H9 (cell line): ENCODE data around the gene ZNF839. TPM values are rescaled to one million over a fixed set of nuclear protein-coding genes. Genes with fewer than 3 reads are reported as not detected.

Experiments
- DNase-seq: peaks from one replicate; pipeline ENCODE4 v3.0.0-alpha.2; 2017
- H2AFZ ChIP-seq: one replicate; pipeline ENCODE4 v1.6.1; 2013; ENCODE audit warnings: mild to moderate bottlenecking, low read length, control low read depth, moderate library complexity
- H2AK5ac ChIP-seq: 2 replicates; pipeline ENCODE4 v1.6.1; 2013; ENCODE audit warnings: low read length, control low read depth, mixed read lengths; ENCODE audit not compliant: insufficient read length
- H2BK120ac ChIP-seq: one replicate; pipeline ENCODE4 v1.6.1; 2013; ENCODE audit warnings: low read depth, mild to moderate bottlenecking, low read length, control low read depth, inconsistent platforms; ENCODE audit not compliant: poor library complexity, severe bottlenecking
- H2BK12ac ChIP-seq: 2 replicates; pipeline ENCODE4 v1.6.1; 2013; ENCODE audit warnings: low read length, control low read depth, mixed read lengths, low read depth; ENCODE audit not compliant: insufficient read length
- H2BK15ac ChIP-seq: 2 replicates; pipeline ENCODE4 v1.6.1; 2013; ENCODE audit warnings: low read depth, low read length, control low read depth
- H2BK20ac ChIP-seq: one replicate; pipeline ENCODE4 v1.6.1; 2013; ENCODE audit warnings: low read depth, mild to moderate bottlenecking, low read length, control low read depth, inconsistent platforms; ENCODE audit not compliant: poor library complexity, severe bottlenecking
- H2BK5ac ChIP-seq: 2 replicates; pipeline ENCODE4 v1.6.1; 2013; ENCODE audit warnings: low read length, control low read depth, mixed read lengths; ENCODE audit not compliant: insufficient read length
- H3K14ac ChIP-seq: 2 replicates; pipeline ENCODE4 v1.6.1; 2013; ENCODE audit warnings: low read length, control low read depth; ENCODE audit not compliant: insufficient read depth
- H3K18ac ChIP-seq: 2 replicates; pipeline ENCODE4 v1.6.1; 2013; ENCODE audit warnings: low read depth, mild to moderate bottlenecking, mixed read lengths, low read length, control low read depth; ENCODE audit not compliant: insufficient read length
- H3K23ac ChIP-seq: 2 replicates; pipeline ENCODE4 v1.6.1; 2013; ENCODE audit warnings: low read length, control low read depth, mixed read lengths, low read depth; ENCODE audit not compliant: insufficient read length
- H3K23me2 ChIP-seq: 2 replicates; pipeline ENCODE4 v1.6.1; 2013; ENCODE audit warnings: low read depth, mild to moderate bottlenecking, mixed read lengths, low read length, control low read depth; ENCODE audit not compliant: insufficient read length, poor library complexity, severe bottlenecking
- H3K27ac ChIP-seq: 2 replicates; pipeline ENCODE4 v1.5.1; 2013; ENCODE audit warnings: low read length, control low read depth, mixed read lengths, low read depth; ENCODE audit not compliant: insufficient read length
- H3K27me3 ChIP-seq: 2 replicates; pipeline ENCODE4 v1.6.1; 2013; ENCODE audit warnings: low read length, control low read depth, inconsistent platforms; ENCODE audit not compliant: insufficient read depth
- H3K4ac ChIP-seq: 2 replicates; pipeline ENCODE4 v1.6.1; 2013; ENCODE audit warnings: low read depth, mild to moderate bottlenecking, control low read depth, inconsistent platforms, low read length, moderate library complexity
- H3K4me1 ChIP-seq: 2 replicates; pipeline ENCODE4 v1.6.1; 2013; ENCODE audit warnings: low read length, control low read depth, inconsistent platforms; ENCODE audit not compliant: insufficient read depth
- H3K4me2 ChIP-seq: 2 replicates; pipeline ENCODE4 v1.6.1; 2013; ENCODE audit warnings: low read length, control low read depth, mixed read lengths; ENCODE audit not compliant: insufficient read length, insufficient read depth
- H3K56ac ChIP-seq: 2 replicates; pipeline ENCODE4 v1.6.1; 2013; ENCODE audit warnings: low read depth, mild to moderate bottlenecking, mixed read lengths, low read length, control low read depth; ENCODE audit not compliant: insufficient read length
- H3K79me1 ChIP-seq: 2 replicates; pipeline ENCODE4 v1.6.1; 2013; ENCODE audit warnings: low read depth, mild to moderate bottlenecking, moderate library complexity, low read length, control low read depth, inconsistent platforms; ENCODE audit not compliant: insufficient read depth, poor library complexity, severe bottlenecking
- H3K79me2 ChIP-seq: 2 replicates; pipeline ENCODE4 v1.6.1; 2013; ENCODE audit warnings: low read length, control low read depth, inconsistent platforms; ENCODE audit not compliant: insufficient read depth
- H3K9ac ChIP-seq: 2 replicates; pipeline ENCODE4 v1.6.1; 2013; ENCODE audit warnings: low read length, control low read depth, mixed read lengths; ENCODE audit not compliant: insufficient read length; ENCODE audit errors: extremely low read depth
- H3K9me3 ChIP-seq: one replicate; pipeline ENCODE4 v1.6.1; 2013; ENCODE audit warnings: low read depth, low read length, inconsistent platforms; ENCODE audit not compliant: control insufficient read depth
- H3T11ph ChIP-seq: one replicate; pipeline ENCODE4 v1.6.1; 2013; ENCODE audit warnings: mild to moderate bottlenecking, low read length, control low read depth, inconsistent platforms
- H4K20me1 ChIP-seq: one replicate; pipeline ENCODE4 v1.6.1; 2013; ENCODE audit not compliant: control insufficient read depth, insufficient read length, insufficient read depth
- H4K5ac ChIP-seq: 2 replicates; pipeline ENCODE4 v1.6.1; 2013; ENCODE audit warnings: low read depth, mild to moderate bottlenecking, mixed read lengths, low read length, control low read depth; ENCODE audit not compliant: insufficient read length
- H4K8ac ChIP-seq: replicated peaks from 2 replicates; pipeline ENCODE4 v1.6.1; 2013; ENCODE audit warnings: low read length, control low read depth, mixed read lengths, low read depth; ENCODE audit not compliant: insufficient read length
- H4K91ac ChIP-seq: 2 replicates; pipeline ENCODE4 v1.6.1; 2013; ENCODE audit warnings: low read depth, mild to moderate bottlenecking, moderate library complexity, mixed read lengths, low read length, control low read depth; ENCODE audit not compliant: insufficient read length
- H3K27ac Mint-ChIP-seq, 3 experiments: 2 replicates in 2 of 3; 3 replicates in 1 of 3; pipeline ENCODE4 v1.8.0; 2020 to 2021; ENCODE audit warnings: mixed read lengths in 3 of 3, mild to moderate bottlenecking in 1 of 3, moderate library complexity in 1 of 3
- H3K27me3 Mint-ChIP-seq: 2 replicates; pipeline ENCODE4 v1.8.0; 2021; ENCODE audit warnings: low read depth, mild to moderate bottlenecking, moderate library complexity, mixed read lengths
- H3K36me3 Mint-ChIP-seq, 3 experiments: 2 replicates in 2 of 3; 3 replicates in 1 of 3; pipeline ENCODE4 v1.8.0; 2020 to 2021; ENCODE audit warnings: low read depth in 3 of 3, mixed read lengths in 3 of 3; ENCODE audit not compliant: insufficient read depth in 1 of 3
- H3K4me1 Mint-ChIP-seq, 2 experiments: 2 replicates each; pipeline ENCODE4 v1.8.0; 2020; ENCODE audit warnings: mixed read lengths in 2 of 2
- H3K4me3 Mint-ChIP-seq, 2 experiments: 2 replicates in 1 of 2; 3 replicates in 1 of 2; pipeline ENCODE4 v1.8.0; 2020 to 2021; ENCODE audit warnings: mild to moderate bottlenecking in 2 of 2, mixed read lengths in 2 of 2, moderate library complexity in 1 of 2
- H3K9me3 Mint-ChIP-seq, 2 experiments: 2 replicates in 1 of 2; 3 replicates in 1 of 2; pipeline ENCODE4 v1.8.0; 2020; ENCODE audit warnings: mild to moderate bottlenecking in 2 of 2, mixed read lengths in 2 of 2, moderate library complexity in 1 of 2
- CTCF ChIP-seq: fragments of 200-600 bp; sonication (generic); conservative IDR thresholded peaks from 3 replicates; pipeline ENCODE4 v1.8.0; 2021; ENCODE audit warnings: antibody characterized with exemption, mild to moderate bottlenecking
- WGBS: extraction: QIAGEN DNeasy Blood & Tissue Kit; methylation state at CpG from one replicate; pipeline ENCODE4 v1.1.7; 2013; ENCODE audit warnings: missing lambda C conversion rate, low lambda C conversion rate, mixed read lengths; ENCODE audit not compliant: insufficient read length; ENCODE audit errors: extremely low coverage; 5-methylcytosine and 5-hydroxymethylcytosine counted together
- total RNA-seq: library from RNA; stranded (reverse); gene quantifications from 2 replicates; pipeline ENCODE4 v1.2.1, GENCODE V29; 2021

Gene ZNF839
- total RNA-seq, 1 experiment from 2014 or later = 9.4 TPM

- Histone ChIP-seq H3K27me3 (no peaks in the 10 kb centered on the region; the same call in 1 of the 2 replicates), H3K79me1 (no peaks in the 10 kb centered on the region), H3K4me2 (no peak overlapping the region), H3K18ac (no peak overlapping the region), H3K9ac (no peak overlapping the region), H2BK12ac (no peak overlapping the region), H3K4ac (no peak overlapping the region), H4K8ac (no peak overlapping the region), H2BK15ac (no peak overlapping the region), H3K56ac (no peak overlapping the region), H2BK120ac (no peak overlapping the region), H4K91ac (no peak overlapping the region), H2BK20ac (no peak overlapping the region), H4K5ac (no peak overlapping the region), H3K79me2 (no peaks in the 10 kb centered on the region), H3T11ph (no peak overlapping the region), H3K23me2 (peaks cover 18% of the 10 kb centered on the region), H3K9me3 (no peaks in the 10 kb centered on the region), H2AFZ (no peak overlapping the region), H3K27ac (no peak overlapping the region), H4K20me1 (no peaks in the 10 kb centered on the region), H3K23ac (no peak overlapping the region), H3K4me1 (no peaks in the 10 kb centered on the region; the same call in 1 of the 2 replicates), H2BK5ac (no peak overlapping the region), H3K14ac (no peak overlapping the region), H2AK5ac (no peak overlapping the region)
- Mint-ChIP-seq H3K36me3 (no peaks in the 10 kb centered on the region; a peak in 1 of 7 replicates), H3K9me3 (no peaks in the 10 kb centered on the region; a peak in 1 of 5 replicates), H3K27ac (no peak overlapping the region), H3K27me3 (peaks cover 35% of the 10 kb centered on the region), H3K4me3 (peak overlapping the region; percentile 67 to 94), H3K4me1 (peaks cover 31 to 36% of the 10 kb centered on the region in 2 experiments)
- no peak for TF ChIP-seq CTCF
- no CpG with 5 or more reads among the region's 6 CpGs for WGBS
- DNase-seq = no peak
Measured at GRCh38 chr14:102315121-102315520, 4.4 kb upstream of the ZNF839 start.
